PC-9 (cell line): Measurements from ENCODE around the gene DOCK11. TPM values are rescaled to one million over a fixed set of nuclear protein-coding genes. Genes with fewer than 3 reads are reported as not detected.

Experiments used
- BruUV-seq: library from RNA; stranded (reverse); fragments of 400-500 nt; replicated peaks from 2 replicates; lab custom pipeline; 2021; lab: Mats Ljungman, UMichigan
- CTCF ChIA-PET: fragments of 300-600 bp; sonication (Branson Sonifier 250); formaldehyde crosslinking; loops from one replicate; lab custom pipeline; 2022; ENCODE audit warnings: antibody characterized with exemption; lab: Charles Lee
- POLR2A ChIA-PET: fragments of 300-600 bp; sonication (Branson Sonifier 250); formaldehyde crosslinking; loops from one replicate; lab custom pipeline; 2022; ENCODE audit warnings: antibody characterized with exemption; ENCODE audit not compliant: unreplicated experiment; lab: Charles Lee
- DNase-seq, 2 experiments: peaks; one replicate each; pipeline versions ENCODE4 v3.0.0 to v3.0.0-alpha.2; 2015 to 2022; ENCODE audit warnings: mixed read lengths in 1 of 2
- H2AFZ ChIP-seq: fragments of 200-600 bp; sonication (generic); 2 replicates; pipeline ENCODE4 v1.8.1; 2017; ENCODE audit warnings: antibody characterized with exemption
- H3F3A ChIP-seq: fragments of 200-600 bp; sonication (generic); 2 replicates; pipeline ENCODE4 v1.8.1; 2017; ENCODE audit warnings: antibody characterized with exemption, mild to moderate bottlenecking, low read depth; ENCODE audit not compliant: insufficient read depth
- H3K27ac ChIP-seq: fragments of 200-600 bp; sonication (generic); 2 replicates; pipeline ENCODE4 v1.6.1; 2016; ENCODE audit warnings: mixed run types
- H3K27me3 ChIP-seq: fragments of 200-600 bp; sonication (generic); 2 replicates; pipeline ENCODE4 v1.6.1; 2016; ENCODE audit warnings: low read depth, mixed run types; ENCODE audit not compliant: insufficient read depth
- H3K36me3 ChIP-seq: fragments of 200-600 bp; sonication (generic); 2 replicates; pipeline ENCODE4 v1.6.1; 2016; ENCODE audit warnings: low read depth, mixed run types
- H3K4me1 ChIP-seq: fragments of 200-600 bp; sonication (generic); replicated peaks from 2 replicates; pipeline ENCODE4 v1.6.1; 2016; ENCODE audit warnings: mixed run types; ENCODE audit not compliant: insufficient read depth
- H3K4me2 ChIP-seq: fragments of 200-600 bp; sonication (generic); 2 replicates; pipeline ENCODE4 v1.6.1; 2017; ENCODE audit warnings: mixed run types
- H3K4me3 ChIP-seq: fragments of 200-600 bp; sonication (generic); 2 replicates; pipeline ENCODE4 v1.6.1; 2016; ENCODE audit warnings: mixed run types
- H3K79me2 ChIP-seq: fragments of 200-600 bp; sonication (generic); 2 replicates; pipeline ENCODE4 v1.6.1; 2017; ENCODE audit warnings: low read depth, mixed run types
- H3K9me2 ChIP-seq: fragments of 200-600 bp; sonication (generic); 2 replicates; pipeline ENCODE4 v1.8.1; 2017; ENCODE audit warnings: mild to moderate bottlenecking; ENCODE audit not compliant: insufficient read depth
- H3K9me3 ChIP-seq: fragments of 200-600 bp; sonication (generic); 2 replicates; pipeline ENCODE4 v1.8.1; 2016; ENCODE audit warnings: low read depth; ENCODE audit not compliant: insufficient read depth
- H4K20me1 ChIP-seq: fragments of 200-600 bp; sonication (generic); 2 replicates; pipeline ENCODE4 v1.8.1; 2017; ENCODE audit not compliant: insufficient read depth
- EZH2 ChIP-seq: fragments of 200-600 bp; sonication (generic); IDR thresholded peaks from 2 replicates; pipeline ENCODE4 v1.8.0; 2017; ENCODE audit warnings: antibody characterized with exemption, low read depth
- intact Hi-C: fragments of 100-400 bp; cut with micrococcal nuclease; formaldehyde crosslinking; loops from one replicate; pipeline ENCODE4 v1.10.0; 2022; ENCODE audit not compliant: unreplicated experiment
- total RNA-seq: library from RNA; stranded (reverse); gene quantifications from 2 replicates; pipeline ENCODE4 v1.2.3, GENCODE V29; 2021
- TF ChIP-seq, protein P1 (sequence below): fragments of 200-600 bp; sonication (generic); conservative IDR thresholded peaks from 2 replicates; pipeline ENCODE4 v1.6.1; 2017; ENCODE audit warnings: mixed run types, antibody characterized with exemption, mild to moderate bottlenecking, moderate library complexity

The DOCK11 gene
- total RNA-seq, 1 experiment from 2014 or later = 9.0 TPM

DNA sequence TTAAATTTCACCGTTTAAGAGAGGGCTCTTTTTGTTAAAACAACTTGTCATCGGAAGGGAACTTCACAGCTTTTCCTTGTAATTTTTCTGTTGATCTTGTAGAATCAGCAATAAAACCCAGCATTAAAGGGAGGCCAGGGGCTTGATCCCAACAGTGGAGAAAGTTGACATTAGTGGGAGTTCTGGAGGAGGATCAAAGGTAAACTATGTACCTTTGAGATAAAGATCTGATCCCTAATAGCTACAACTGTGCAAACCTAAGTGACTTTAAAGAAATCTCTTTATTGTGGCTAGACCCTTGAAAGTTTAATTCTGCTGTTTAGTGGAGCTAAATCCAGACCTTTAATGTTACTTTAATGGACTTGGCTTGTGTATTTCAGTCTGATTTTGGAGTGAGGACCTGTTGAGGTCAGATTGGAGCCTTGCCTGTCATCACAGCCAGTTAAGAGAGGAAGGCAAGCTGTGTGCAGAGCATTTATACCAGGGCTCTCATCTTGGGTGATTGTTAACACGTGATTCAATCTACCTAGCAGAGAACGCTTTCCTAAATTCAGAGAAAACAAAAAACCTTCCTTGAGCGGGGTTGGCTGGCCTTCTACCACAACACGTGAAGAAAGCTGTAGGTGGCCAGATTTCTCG lies 1.7 kb downstream of the DOCK11 start:
- intact Hi-C loops = loop anchor here (5.0 kb wide), 1 partner anchor 40 kb away; no protein-coding TSS in a partner anchor
- POLR2A ChIA-PET = interaction anchor here (0.7 kb wide), 1 partner anchor 423 kb away, joined by 3 read pairs; no protein-coding TSS in a partner anchor
- H3K4me3 ChIP-seq = peak overlapping the region; percentile 76
- H2AFZ ChIP-seq = peak overlapping the region; percentile 96
- TF ChIP-seq, protein P1, sequence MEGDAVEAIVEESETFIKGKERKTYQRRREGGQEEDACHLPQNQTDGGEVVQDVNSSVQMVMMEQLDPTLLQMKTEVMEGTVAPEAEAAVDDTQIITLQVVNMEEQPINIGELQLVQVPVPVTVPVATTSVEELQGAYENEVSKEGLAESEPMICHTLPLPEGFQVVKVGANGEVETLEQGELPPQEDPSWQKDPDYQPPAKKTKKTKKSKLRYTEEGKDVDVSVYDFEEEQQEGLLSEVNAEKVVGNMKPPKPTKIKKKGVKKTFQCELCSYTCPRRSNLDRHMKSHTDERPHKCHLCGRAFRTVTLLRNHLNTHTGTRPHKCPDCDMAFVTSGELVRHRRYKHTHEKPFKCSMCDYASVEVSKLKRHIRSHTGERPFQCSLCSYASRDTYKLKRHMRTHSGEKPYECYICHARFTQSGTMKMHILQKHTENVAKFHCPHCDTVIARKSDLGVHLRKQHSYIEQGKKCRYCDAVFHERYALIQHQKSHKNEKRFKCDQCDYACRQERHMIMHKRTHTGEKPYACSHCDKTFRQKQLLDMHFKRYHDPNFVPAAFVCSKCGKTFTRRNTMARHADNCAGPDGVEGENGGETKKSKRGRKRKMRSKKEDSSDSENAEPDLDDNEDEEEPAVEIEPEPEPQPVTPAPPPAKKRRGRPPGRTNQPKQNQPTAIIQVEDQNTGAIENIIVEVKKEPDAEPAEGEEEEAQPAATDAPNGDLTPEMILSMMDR = no peak
- TF ChIP-seq EZH2 = no peak
- 0 out of 2 replicates have a peak, but pooled peaks cover 7% of the 10 kb centered on the region for H3F3A ChIP-seq
- no peak overlapping the region for H3K27ac ChIP-seq
- no peaks in the 10 kb centered on the region for H4K20me1 ChIP-seq
- CTCF ChIA-PET = interaction anchor here (0.6 to 0.7 kb wide), 2 partner anchors 102 to 558 kb away, joined by 3 to 5 read pairs; no protein-coding TSS in a partner anchor
- TSS peak; percentile 37 for BruUV-seq
- no peaks in the 10 kb centered on the region for H3K9me2 ChIP-seq
- peaks cover 14% of the 10 kb centered on the region for H3K4me1 ChIP-seq
- H3K36me3 ChIP-seq = no peaks in the 10 kb centered on the region
- no peaks in the 10 kb centered on the region for H3K79me2 ChIP-seq
- H3K9me3 ChIP-seq = no peaks in the 10 kb centered on the region
- H3K4me2 ChIP-seq = peak overlapping the region; percentile 90
- no peak for DNase-seq
- H3K27me3 ChIP-seq = no peaks in the 10 kb centered on the region

DNA sequence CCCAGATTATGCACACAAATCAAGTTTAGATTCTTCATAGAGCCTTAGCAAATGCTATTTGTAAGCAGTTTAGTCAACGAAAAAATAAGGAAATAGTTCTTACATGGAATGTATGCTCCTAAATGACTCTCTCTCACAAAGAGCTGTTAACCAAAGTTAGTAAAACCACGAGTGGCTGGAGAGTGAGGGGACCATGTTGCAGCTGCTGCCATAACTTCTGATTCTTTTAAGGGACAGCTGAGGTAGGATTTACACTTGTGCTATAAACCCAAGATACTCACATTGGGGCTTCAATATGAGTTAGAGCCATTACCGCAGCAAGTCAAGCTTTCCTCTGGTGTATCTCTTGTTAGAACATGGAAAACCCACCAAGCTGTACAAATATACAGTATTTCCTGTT lies 2.7 kb downstream of the DOCK11 start:
- Histone ChIP-seq H3F3A (0 out of 2 replicates have a peak, but pooled peaks cover 7% of the 10 kb centered on the region), H3K27ac (no peak overlapping the region), H2AFZ (no peak overlapping the region), H3K36me3 (no peaks in the 10 kb centered on the region), H3K79me2 (no peaks in the 10 kb centered on the region), H3K27me3 (no peaks in the 10 kb centered on the region), H3K9me2 (no peaks in the 10 kb centered on the region), H3K4me2 (no peak overlapping the region), H3K4me3 (no peak overlapping the region), H3K4me1 (peaks cover 14% of the 10 kb centered on the region), H4K20me1 (no peaks in the 10 kb centered on the region), H3K9me3 (no peaks in the 10 kb centered on the region)
- no TSS peak for BruUV-seq
- TF ChIP-seq EZH2 = no peak
- TF ChIP-seq, protein P1 = no peak
- POLR2A ChIA-PET = no interaction called here
- CTCF ChIA-PET = no interaction called here
- intact Hi-C loops = loop anchor here (5.0 kb wide), 1 partner anchor 39 kb away; no protein-coding TSS in a partner anchor
- no peak for DNase-seq

DNA sequence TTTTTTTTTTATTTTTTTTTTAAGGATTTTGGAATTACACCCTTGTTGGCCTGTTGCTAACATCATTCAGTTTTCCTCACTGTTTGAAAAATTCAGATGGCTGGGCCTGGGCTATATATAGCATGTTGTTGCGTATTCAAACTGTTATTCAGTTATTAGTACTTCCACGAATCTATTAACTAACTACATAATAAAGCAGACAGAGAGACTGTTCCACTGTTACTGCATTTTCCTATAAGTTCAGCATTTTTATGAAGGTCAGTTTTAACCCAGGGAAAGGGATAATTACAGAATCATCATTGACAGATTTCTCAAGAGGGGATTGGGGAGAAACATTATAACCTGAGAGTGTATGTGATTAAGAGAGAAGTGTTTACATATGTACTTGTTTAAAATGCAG lies 3.1 kb downstream of the DOCK11 start:
- no peak overlapping the region for H2AFZ ChIP-seq
- H4K20me1 ChIP-seq = no peaks in the 10 kb centered on the region
- no peaks in the 10 kb centered on the region for H3K9me2 ChIP-seq
- no peak for DNase-seq
- CTCF ChIA-PET = no interaction called here
- H3K4me1 ChIP-seq = peaks cover 14% of the 10 kb centered on the region
- no peaks in the 10 kb centered on the region for H3K36me3 ChIP-seq
- no peaks in the 10 kb centered on the region for H3K9me3 ChIP-seq
- intact Hi-C loops = loop anchor here (5.0 kb wide), 1 partner anchor 39 kb away; no protein-coding TSS in a partner anchor
- H3K79me2 ChIP-seq = no peaks in the 10 kb centered on the region
- H3K27me3 ChIP-seq = no peaks in the 10 kb centered on the region
- H3K4me2 ChIP-seq = no peak overlapping the region
- no TSS peak for BruUV-seq
- H3F3A ChIP-seq = 0 out of 2 replicates have a peak, but pooled peaks cover 7% of the 10 kb centered on the region
- TF ChIP-seq EZH2 = no peak
- TF ChIP-seq, protein P1 = no peak
- POLR2A ChIA-PET = no interaction called here
- no peak overlapping the region for H3K27ac ChIP-seq
- no peak overlapping the region for H3K4me3 ChIP-seq
